ENCODE measurements around the gene RAB40C. TPM values are rescaled to one million over a fixed set of nuclear protein-coding genes. Genes with fewer than 3 reads are reported as not detected.
A peak's percentile ranks its signal among the peaks of the same experiment; 100 is the strongest.

The RAB40C gene
- polyA plus RNA-seq (2013): 8.4 TPM

GRCh38 chr16:589658-590187 lies at the start of gene RAB40C:
Gene RAB40C, plus strand, starts transcription at chr16:590066. Its CDS starts 226 bp downstream, at chr16:590292.
- ChIA-PET POLR2A (interaction anchor here (1.1 kb wide), 1 partner anchor 11 kb away, joined by 5 read pairs; no protein-coding TSS in a partner anchor), CTCF (interaction anchor here (1.3 to 4.0 kb wide), 3 partner anchors 9 to 11 kb away, joined by 9 to 21 read pairs (median 11); no protein-coding TSS in a partner anchor)
- Histone ChIP-seq H3K36me3 (ENCODE audit: control insufficient read depth in 4 of 4, insufficient read depth in 4 of 4, low read length in 3 of 4) (peaks cover 0 to 9% (median 7%) of the 10 kb centered on the region in 4 experiments), H3K27ac (ENCODE audit: insufficient read depth in 1 of 2, low read depth in 1 of 2, low read length in 2 of 2, poor library complexity in 1 of 2, severe bottlenecking in 2 of 2) (peak within 1 kb of the TSS; percentile 90 to 96), H3K27me3 (replicated peaks in 2 of 5; ENCODE audit: control insufficient read depth in 4 of 5, insufficient read depth in 5 of 5, low read length in 4 of 5) (peaks cover 0 to 2% (median 0%) of the 10 kb centered on the region in 5 experiments), H3K4me1 (ENCODE audit: control extremely low read depth in 1 of 4, control insufficient read depth in 4 of 4, insufficient read depth in 4 of 4, low read length in 3 of 4) (peaks cover 0 to 57% (median 54%) of the 10 kb centered on the region in 4 experiments), H3K4me3 (ENCODE audit: control insufficient read depth in 1 of 7, extremely low read depth in 1 of 7, insufficient read depth in 4 of 7, low read depth in 2 of 7, low read length in 6 of 7) (peak within 1 kb of the TSS; percentile 75 to 96 (median 87)), H3K9me3 (ENCODE audit: control extremely low read depth in 1 of 5, control insufficient read depth in 4 of 5, insufficient read depth in 2 of 5, low read depth in 1 of 5, low read length in 4 of 5) (no peaks in the 10 kb centered on the region)
- WGBS (ENCODE audit: insufficient coverage): 0% methylated on average over 36 of the region's 67 CpGs
- DNase-seq: peak; percentile 98 to 99 (median 99)

GRCh38 chr16:540645-541340 lies 49.1 kb upstream of the RAB40C start:
- Histone ChIP-seq H3K27me3 (replicated peaks in 2 of 5; ENCODE audit: control insufficient read depth in 4 of 5, insufficient read depth in 5 of 5, low read length in 4 of 5) (no peaks in the 10 kb centered on the region), H3K36me3 (ENCODE audit: control insufficient read depth in 4 of 4, insufficient read depth in 4 of 4, low read length in 3 of 4) (peaks cover 0 to 68% (median 27%) of the 10 kb centered on the region in 4 experiments), H3K4me1 (ENCODE audit: control extremely low read depth in 1 of 4, control insufficient read depth in 4 of 4, insufficient read depth in 4 of 4, low read length in 3 of 4) (no peaks in the 10 kb centered on the region), H3K27ac (ENCODE audit: insufficient read depth in 1 of 2, low read depth in 1 of 2, low read length in 2 of 2, poor library complexity in 1 of 2, severe bottlenecking in 2 of 2) (no peak overlapping the region), H3K9me3 (ENCODE audit: control extremely low read depth in 1 of 5, control insufficient read depth in 4 of 5, insufficient read depth in 2 of 5, low read depth in 1 of 5, low read length in 4 of 5) (no peaks in the 10 kb centered on the region), H3K4me3 (ENCODE audit: control insufficient read depth in 1 of 7, extremely low read depth in 1 of 7, insufficient read depth in 4 of 7, low read depth in 2 of 7, low read length in 6 of 7) (no peak overlapping the region)
- ChIA-PET CTCF (interaction anchor here (1.1 kb wide), 1 partner anchor 11 kb away, joined by 3 read pairs; no protein-coding TSS in a partner anchor), POLR2A (no interaction called here)
- no peak for DNase-seq
- 97% methylated on average over 24 of the region's 29 CpGs for WGBS (ENCODE audit: insufficient coverage)

GRCh38 chr16:543301-544164 lies 46.3 kb upstream of the RAB40C start:
- POLR2A ChIA-PET: interaction anchor here (0.6 kb wide), 1 partner anchor 123 kb away, joined by 3 read pairs; no protein-coding TSS in a partner anchor
- DNase-seq: no peak
- H3K9me3 ChIP-seq (ENCODE audit: control extremely low read depth in 1 of 5, control insufficient read depth in 4 of 5, insufficient read depth in 2 of 5, low read depth in 1 of 5, low read length in 4 of 5): no peaks in the 10 kb centered on the region
- peaks cover 0 to 2% (median 0%) of the 10 kb centered on the region in 4 experiments for H3K4me1 ChIP-seq (ENCODE audit: control extremely low read depth in 1 of 4, control insufficient read depth in 4 of 4, insufficient read depth in 4 of 4, low read length in 3 of 4)
- no peak overlapping the region for H3K4me3 ChIP-seq (ENCODE audit: control insufficient read depth in 1 of 7, extremely low read depth in 1 of 7, insufficient read depth in 4 of 7, low read depth in 2 of 7, low read length in 6 of 7)
- CTCF ChIA-PET: no interaction called here
- peaks cover 2 to 63% (median 18%) of the 10 kb centered on the region in 4 experiments for H3K36me3 ChIP-seq (ENCODE audit: control insufficient read depth in 4 of 4, insufficient read depth in 4 of 4, low read length in 3 of 4)
- no peaks in the 10 kb centered on the region for H3K27me3 ChIP-seq (replicated peaks in 2 of 5; ENCODE audit: control insufficient read depth in 4 of 5, insufficient read depth in 5 of 5, low read length in 4 of 5)
- no peak overlapping the region for H3K27ac ChIP-seq (ENCODE audit: insufficient read depth in 1 of 2, low read depth in 1 of 2, low read length in 2 of 2, poor library complexity in 1 of 2, severe bottlenecking in 2 of 2)
- WGBS (ENCODE audit: insufficient coverage): 98% methylated on average over 50 of the region's 51 CpGs

- POLR2A ChIA-PET: no interaction called here
- H3K36me3 ChIP-seq (ENCODE audit: control insufficient read depth in 4 of 4, insufficient read depth in 4 of 4, low read length in 3 of 4): peaks cover 5 to 66% (median 20%) of the 10 kb centered on the region in 4 experiments
Measured at GRCh38 chr16:544517-544916, 45.3 kb upstream of the RAB40C start.

GRCh38 chr16:546909-547770 lies 42.7 kb upstream of the RAB40C start:
- Histone ChIP-seq H3K27ac (ENCODE audit: insufficient read depth in 1 of 2, low read depth in 1 of 2, low read length in 2 of 2, poor library complexity in 1 of 2, severe bottlenecking in 2 of 2) (no peak overlapping the region), H3K4me3 (ENCODE audit: control insufficient read depth in 1 of 7, extremely low read depth in 1 of 7, insufficient read depth in 4 of 7, low read depth in 2 of 7, low read length in 6 of 7) (peak overlapping the region in 3 of 7 experiments; percentile 23 to 42 (median 26)), H3K36me3 (ENCODE audit: control insufficient read depth in 4 of 4, insufficient read depth in 4 of 4, low read length in 3 of 4) (peaks cover 5 to 58% (median 24%) of the 10 kb centered on the region in 4 experiments), H3K4me1 (ENCODE audit: control extremely low read depth in 1 of 4, control insufficient read depth in 4 of 4, insufficient read depth in 4 of 4, low read length in 3 of 4) (peaks cover 0 to 2% (median 0%) of the 10 kb centered on the region in 4 experiments), H3K27me3 (replicated peaks in 2 of 5; ENCODE audit: control insufficient read depth in 4 of 5, insufficient read depth in 5 of 5, low read length in 4 of 5) (no peaks in the 10 kb centered on the region), H3K9me3 (ENCODE audit: control extremely low read depth in 1 of 5, control insufficient read depth in 4 of 5, insufficient read depth in 2 of 5, low read depth in 1 of 5, low read length in 4 of 5) (no peaks in the 10 kb centered on the region)
- 86% methylated on average over 50 of the region's 60 CpGs for WGBS (ENCODE audit: insufficient coverage)
- CTCF ChIA-PET: interaction anchor here (0.8 kb wide), 1 partner anchor 10 kb away, joined by 3 read pairs; no protein-coding TSS in a partner anchor
- POLR2A ChIA-PET: no interaction called here
- DNase-seq: peak in 2 of 3 donors; percentile 55 to 57

More at GRCh38 chr16:544517-544916, 45.3 kb upstream of the RAB40C start:
- Histone ChIP-seq H3K9me3 (ENCODE audit: control extremely low read depth in 1 of 5, control insufficient read depth in 4 of 5, insufficient read depth in 2 of 5, low read depth in 1 of 5, low read length in 4 of 5) (no peaks in the 10 kb centered on the region), H3K27me3 (replicated peaks in 2 of 5; ENCODE audit: control insufficient read depth in 4 of 5, insufficient read depth in 5 of 5, low read length in 4 of 5) (no peaks in the 10 kb centered on the region), H3K4me1 (ENCODE audit: control extremely low read depth in 1 of 4, control insufficient read depth in 4 of 4, insufficient read depth in 4 of 4, low read length in 3 of 4) (peaks cover 0 to 2% (median 0%) of the 10 kb centered on the region in 4 experiments), H3K4me3 (ENCODE audit: control insufficient read depth in 1 of 7, extremely low read depth in 1 of 7, insufficient read depth in 4 of 7, low read depth in 2 of 7, low read length in 6 of 7) (no peak overlapping the region), H3K27ac (ENCODE audit: insufficient read depth in 1 of 2, low read depth in 1 of 2, low read length in 2 of 2, poor library complexity in 1 of 2, severe bottlenecking in 2 of 2) (no peak overlapping the region)
- no peak for DNase-seq
- CTCF ChIA-PET: no interaction called here
- WGBS (ENCODE audit: insufficient coverage): 98% methylated on average over 36 of the region's 46 CpGs

GRCh38 chr16:548586-548985 lies 41.3 kb upstream of the RAB40C start:
- H3K4me1 ChIP-seq (ENCODE audit: control extremely low read depth in 1 of 4, control insufficient read depth in 4 of 4, insufficient read depth in 4 of 4, low read length in 3 of 4): peaks cover 0 to 2% (median 0%) of the 10 kb centered on the region in 4 experiments
- peaks cover 5 to 60% (median 28%) of the 10 kb centered on the region in 4 experiments for H3K36me3 ChIP-seq (ENCODE audit: control insufficient read depth in 4 of 4, insufficient read depth in 4 of 4, low read length in 3 of 4)
- no peak for DNase-seq
- 98% methylated on average over 21 of the region's 21 CpGs for WGBS (ENCODE audit: insufficient coverage)
- no peak overlapping the region for H3K27ac ChIP-seq (ENCODE audit: insufficient read depth in 1 of 2, low read depth in 1 of 2, low read length in 2 of 2, poor library complexity in 1 of 2, severe bottlenecking in 2 of 2)
- POLR2A ChIA-PET: interaction anchor here (0.7 kb wide), 1 partner anchor 10 kb away, joined by 3 read pairs; no protein-coding TSS in a partner anchor
- no peaks in the 10 kb centered on the region for H3K27me3 ChIP-seq (replicated peaks in 2 of 5; ENCODE audit: control insufficient read depth in 4 of 5, insufficient read depth in 5 of 5, low read length in 4 of 5)
- H3K9me3 ChIP-seq (ENCODE audit: control extremely low read depth in 1 of 5, control insufficient read depth in 4 of 5, insufficient read depth in 2 of 5, low read depth in 1 of 5, low read length in 4 of 5): no peaks in the 10 kb centered on the region
- no peak overlapping the region for H3K4me3 ChIP-seq (ENCODE audit: control insufficient read depth in 1 of 7, extremely low read depth in 1 of 7, insufficient read depth in 4 of 7, low read depth in 2 of 7, low read length in 6 of 7)
- CTCF ChIA-PET: interaction anchor here (0.5 kb wide), 1 partner anchor 47 kb away, joined by 3 read pairs; no protein-coding TSS in a partner anchor

All from common myeloid progenitor, CD34-positive (primary cell).